Measurements from ENCODE around the gene PARPBP.
"Not testable (repeated sequence)": the region's sequence is repeated elsewhere in the genome, so short reads cannot be mapped to it uniquely, and the experiment has no call there.

Gene PARPBP, protein sequence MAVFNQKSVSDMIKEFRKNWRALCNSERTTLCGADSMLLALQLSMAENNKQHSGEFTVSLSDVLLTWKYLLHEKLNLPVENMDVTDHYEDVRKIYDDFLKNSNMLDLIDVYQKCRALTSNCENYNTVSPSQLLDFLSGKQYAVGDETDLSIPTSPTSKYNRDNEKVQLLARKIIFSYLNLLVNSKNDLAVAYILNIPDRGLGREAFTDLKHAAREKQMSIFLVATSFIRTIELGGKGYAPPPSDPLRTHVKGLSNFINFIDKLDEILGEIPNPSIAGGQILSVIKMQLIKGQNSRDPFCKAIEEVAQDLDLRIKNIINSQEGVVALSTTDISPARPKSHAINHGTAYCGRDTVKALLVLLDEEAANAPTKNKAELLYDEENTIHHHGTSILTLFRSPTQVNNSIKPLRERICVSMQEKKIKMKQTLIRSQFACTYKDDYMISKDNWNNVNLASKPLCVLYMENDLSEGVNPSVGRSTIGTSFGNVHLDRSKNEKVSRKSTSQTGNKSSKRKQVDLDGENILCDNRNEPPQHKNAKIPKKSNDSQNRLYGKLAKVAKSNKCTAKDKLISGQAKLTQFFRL

GRCh38 chr12:102119674-102120563 is at the start of gene PARPBP, which contains the start of gene NUP37:
TSS of gene PARPBP (plus strand) at chr12:102120183. CDS start at chr12:102123889, 3,706 bp downstream.
TSS of gene NUP37 (minus strand) at chr12:102120114. CDS start at chr12:102118518, 1,596 bp downstream.
- peaks cover 10 to 16% of the 10 kb centered on the region in 2 donors for H3K4me1 ChIP-seq (ENCODE audit: control insufficient read depth in 1 of 2, insufficient read depth in 2 of 2, low read length in 2 of 2)
- H3K9ac ChIP-seq (ENCODE audit: low read depth in 1 of 2, low read length in 2 of 2): peak within 1 kb of the TSS; percentile 91 to 92
- peak within 1 kb of the TSS; percentile 22 for H3K27ac ChIP-seq (ENCODE audit: low read depth, low read length)
- no peaks in the 10 kb centered on the region for H3K27me3 ChIP-seq (ENCODE audit: control insufficient read depth in 1 of 2, insufficient read depth in 2 of 2, low read length in 2 of 2)
- H3K4me3 ChIP-seq (ENCODE audit: low read depth in 1 of 2, low read length in 2 of 2): peak within 1 kb of the TSS; percentile 95
- no peaks in the 10 kb centered on the region for H3K9me3 ChIP-seq (ENCODE audit: control insufficient read depth in 1 of 2, low read length in 2 of 2)
- no peaks in the 10 kb centered on the region for H3K36me3 ChIP-seq (ENCODE audit: control insufficient read depth in 1 of 2, insufficient read depth in 2 of 2, low read length in 2 of 2)

- H3K4me1 ChIP-seq (ENCODE audit: control insufficient read depth in 1 of 2, insufficient read depth in 2 of 2, low read length in 2 of 2); H3K27ac ChIP-seq (ENCODE audit: low read depth, low read length); H3K9me3 ChIP-seq (ENCODE audit: control insufficient read depth in 1 of 2, low read length in 2 of 2); H3K27me3 ChIP-seq (ENCODE audit: control insufficient read depth in 1 of 2, insufficient read depth in 2 of 2, low read length in 2 of 2); H3K4me3 ChIP-seq (ENCODE audit: low read depth in 1 of 2, low read length in 2 of 2); H3K9ac ChIP-seq (ENCODE audit: low read depth in 1 of 2, low read length in 2 of 2): not testable (repeated sequence)
- H3K36me3 ChIP-seq (ENCODE audit: control insufficient read depth in 1 of 2, insufficient read depth in 2 of 2, low read length in 2 of 2): peaks cover 6 to 12% of the 10 kb centered on the region in 2 donors
These were observed 47.9 kb upstream of the PARPBP start for GRCh38 chr12:102072092-102072491.

GRCh38 chr12:102080842-102081241 is 39.1 kb upstream of the PARPBP start:
- Histone ChIP-seq H3K4me1 (ENCODE audit: control insufficient read depth in 1 of 2, insufficient read depth in 2 of 2, low read length in 2 of 2) (no peaks in the 10 kb centered on the region), H3K9ac (ENCODE audit: low read depth in 1 of 2, low read length in 2 of 2) (no peak overlapping the region), H3K9me3 (ENCODE audit: control insufficient read depth in 1 of 2, low read length in 2 of 2) (no peaks in the 10 kb centered on the region), H3K4me3 (ENCODE audit: low read depth in 1 of 2, low read length in 2 of 2) (no peak overlapping the region), H3K36me3 (ENCODE audit: control insufficient read depth in 1 of 2, insufficient read depth in 2 of 2, low read length in 2 of 2) (peaks cover 17 to 30% of the 10 kb centered on the region in 2 donors), H3K27ac (ENCODE audit: low read depth, low read length) (no peak overlapping the region), H3K27me3 (ENCODE audit: control insufficient read depth in 1 of 2, insufficient read depth in 2 of 2, low read length in 2 of 2) (no peaks in the 10 kb centered on the region)

- not testable (repeated sequence) for H3K4me1 ChIP-seq (ENCODE audit: control insufficient read depth in 1 of 2, insufficient read depth in 2 of 2, low read length in 2 of 2); H3K4me3 ChIP-seq (ENCODE audit: low read depth in 1 of 2, low read length in 2 of 2); H3K9ac ChIP-seq (ENCODE audit: low read depth in 1 of 2, low read length in 2 of 2); H3K27me3 ChIP-seq (ENCODE audit: control insufficient read depth in 1 of 2, insufficient read depth in 2 of 2, low read length in 2 of 2); H3K27ac ChIP-seq (ENCODE audit: low read depth, low read length); H3K9me3 ChIP-seq (ENCODE audit: control insufficient read depth in 1 of 2, low read length in 2 of 2)
- peaks cover 0 to 20% of the 10 kb centered on the region in 2 donors for H3K36me3 ChIP-seq (ENCODE audit: control insufficient read depth in 1 of 2, insufficient read depth in 2 of 2, low read length in 2 of 2)
These were observed 30.7 kb upstream of the PARPBP start for GRCh38 chr12:102089228-102089835.

GRCh38 chr12:102093319-102093718 is 26.7 kb upstream of the PARPBP start:
- peaks cover 0 to 8% of the 10 kb centered on the region in 2 donors for H3K36me3 ChIP-seq (ENCODE audit: control insufficient read depth in 1 of 2, insufficient read depth in 2 of 2, low read length in 2 of 2)
- H3K27ac ChIP-seq (ENCODE audit: low read depth, low read length): no peak overlapping the region
- H3K9me3 ChIP-seq (ENCODE audit: control insufficient read depth in 1 of 2, low read length in 2 of 2): no peaks in the 10 kb centered on the region
- H3K9ac ChIP-seq (ENCODE audit: low read depth in 1 of 2, low read length in 2 of 2): no peak overlapping the region
- H3K4me3 ChIP-seq (ENCODE audit: low read depth in 1 of 2, low read length in 2 of 2): no peak overlapping the region
- H3K27me3 ChIP-seq (ENCODE audit: control insufficient read depth in 1 of 2, insufficient read depth in 2 of 2, low read length in 2 of 2): no peaks in the 10 kb centered on the region
- H3K4me1 ChIP-seq (ENCODE audit: control insufficient read depth in 1 of 2, insufficient read depth in 2 of 2, low read length in 2 of 2): peaks cover 0 to 3% of the 10 kb centered on the region in 2 donors

- Histone ChIP-seq H3K4me1 (ENCODE audit: control insufficient read depth in 1 of 2, insufficient read depth in 2 of 2, low read length in 2 of 2) (peaks cover 0 to 3% of the 10 kb centered on the region in 2 donors), H3K27me3 (ENCODE audit: control insufficient read depth in 1 of 2, insufficient read depth in 2 of 2, low read length in 2 of 2) (no peaks in the 10 kb centered on the region), H3K9ac (ENCODE audit: low read depth in 1 of 2, low read length in 2 of 2) (no peak overlapping the region), H3K27ac (ENCODE audit: low read depth, low read length) (no peak overlapping the region), H3K36me3 (ENCODE audit: control insufficient read depth in 1 of 2, insufficient read depth in 2 of 2, low read length in 2 of 2) (peaks cover 9 to 11% of the 10 kb centered on the region in 2 donors), H3K4me3 (ENCODE audit: low read depth in 1 of 2, low read length in 2 of 2) (no peak overlapping the region), H3K9me3 (ENCODE audit: control insufficient read depth in 1 of 2, low read length in 2 of 2) (no peaks in the 10 kb centered on the region)
These were observed 24.2 kb upstream of the PARPBP start for GRCh38 chr12:102095677-102096263.

DNA sequence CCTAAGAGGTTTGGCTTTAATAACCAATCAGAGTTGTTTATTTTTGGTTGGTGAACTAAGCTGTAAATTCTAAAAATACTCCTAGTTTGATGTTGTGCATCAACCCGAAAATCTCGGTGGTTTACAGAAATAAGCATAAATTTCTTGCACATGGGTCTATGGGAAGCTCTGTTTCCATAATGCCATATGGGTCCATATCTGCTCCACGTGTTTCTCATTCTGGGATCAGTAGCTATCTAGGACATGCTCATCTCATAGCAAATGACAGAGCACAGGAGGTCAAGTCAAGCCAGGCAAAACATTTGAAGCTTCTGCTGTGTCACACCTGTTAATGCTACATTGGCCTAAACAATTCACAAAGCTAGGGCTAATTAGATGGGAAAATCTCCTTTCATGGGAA is 23.1 kb upstream of the PARPBP start:
- peaks cover 9 to 11% of the 10 kb centered on the region in 2 donors for H3K36me3 ChIP-seq (ENCODE audit: control insufficient read depth in 1 of 2, insufficient read depth in 2 of 2, low read length in 2 of 2)
- H3K27ac ChIP-seq (ENCODE audit: low read depth, low read length): no peak overlapping the region
- H3K4me3 ChIP-seq (ENCODE audit: low read depth in 1 of 2, low read length in 2 of 2): no peak overlapping the region
- no peaks in the 10 kb centered on the region for H3K27me3 ChIP-seq (ENCODE audit: control insufficient read depth in 1 of 2, insufficient read depth in 2 of 2, low read length in 2 of 2)
- no peaks in the 10 kb centered on the region for H3K9me3 ChIP-seq (ENCODE audit: control insufficient read depth in 1 of 2, low read length in 2 of 2)
- H3K9ac ChIP-seq (ENCODE audit: low read depth in 1 of 2, low read length in 2 of 2): no peak overlapping the region
- peaks cover 0 to 3% of the 10 kb centered on the region in 2 donors for H3K4me1 ChIP-seq (ENCODE audit: control insufficient read depth in 1 of 2, insufficient read depth in 2 of 2, low read length in 2 of 2)

DNA sequence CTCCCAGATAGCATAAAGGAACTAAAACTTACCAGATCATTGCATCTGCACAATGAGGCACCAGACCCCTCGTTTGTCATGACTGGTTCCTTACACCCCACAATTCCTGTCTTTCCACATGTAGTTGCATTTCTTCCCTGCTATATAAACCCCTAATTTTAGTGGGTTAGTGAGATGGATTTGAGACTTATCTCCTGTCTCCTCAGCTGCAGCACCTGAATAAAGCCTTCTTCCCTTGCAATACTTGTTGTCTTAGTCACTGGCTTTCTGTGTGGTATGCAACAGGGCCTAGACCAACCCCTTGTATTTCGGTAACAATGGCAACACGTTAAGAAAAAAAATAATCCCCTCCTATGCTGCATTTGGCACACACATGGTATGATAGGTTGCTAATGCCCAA is 13.1 kb upstream of the PARPBP start:
- no peaks in the 10 kb centered on the region for H3K27me3 ChIP-seq (ENCODE audit: control insufficient read depth in 1 of 2, insufficient read depth in 2 of 2, low read length in 2 of 2)
- no peak overlapping the region for H3K4me3 ChIP-seq (ENCODE audit: low read depth in 1 of 2, low read length in 2 of 2)
- H3K36me3 ChIP-seq (ENCODE audit: control insufficient read depth in 1 of 2, insufficient read depth in 2 of 2, low read length in 2 of 2): peaks cover 8 to 58% of the 10 kb centered on the region in 2 donors
- H3K4me1 ChIP-seq (ENCODE audit: control insufficient read depth in 1 of 2, insufficient read depth in 2 of 2, low read length in 2 of 2): no peaks in the 10 kb centered on the region
- peaks cover 8 to 9% of the 10 kb centered on the region in 2 donors for H3K9me3 ChIP-seq (ENCODE audit: control insufficient read depth in 1 of 2, low read length in 2 of 2)
- no peak overlapping the region for H3K27ac ChIP-seq (ENCODE audit: low read depth, low read length)
- no peak overlapping the region for H3K9ac ChIP-seq (ENCODE audit: low read depth in 1 of 2, low read length in 2 of 2)

GRCh38 chr12:102107970-102108369 is 12.0 kb upstream of the PARPBP start:
- Histone ChIP-seq H3K4me3 (ENCODE audit: low read depth in 1 of 2, low read length in 2 of 2) (no peak overlapping the region), H3K27ac (ENCODE audit: low read depth, low read length) (no peak overlapping the region), H3K4me1 (ENCODE audit: control insufficient read depth in 1 of 2, insufficient read depth in 2 of 2, low read length in 2 of 2) (no peaks in the 10 kb centered on the region), H3K9me3 (ENCODE audit: control insufficient read depth in 1 of 2, low read length in 2 of 2) (peaks cover 8 to 9% of the 10 kb centered on the region in 2 donors), H3K9ac (ENCODE audit: low read depth in 1 of 2, low read length in 2 of 2) (no peak overlapping the region), H3K27me3 (ENCODE audit: control insufficient read depth in 1 of 2, insufficient read depth in 2 of 2, low read length in 2 of 2) (no peaks in the 10 kb centered on the region), H3K36me3 (ENCODE audit: control insufficient read depth in 1 of 2, insufficient read depth in 2 of 2, low read length in 2 of 2) (peaks cover 8 to 58% of the 10 kb centered on the region in 2 donors)

All from duodenal mucosa (tissue), 2 donors.